GM12878 (cell line): ENCODE results near the gene RARA.

ENCODE experiments used
- ATF3 ChIP-seq: IDR thresholded peaks from 2 replicates; pipeline ENCODE4 v1.6.1; 2011; ENCODE audit warnings: low read depth, mild to moderate bottlenecking, low read length, moderate library complexity, borderline replicate concordance; ENCODE audit errors: extremely low read depth
- BHLHE40 ChIP-seq, 2 experiments: fragments of 450-650 bp in 1 of 2; IDR thresholded peaks; 2 replicates each; pipeline ENCODE4 v1.6.1; 2011 to 2017; ENCODE audit warnings: low read depth in 2 of 2, borderline replicate concordance in 1 of 2, improper control_type of control experiment in 1 of 2, low read length in 1 of 2, mild to moderate bottlenecking in 1 of 2
- CEBPB ChIP-seq, 2 experiments: fragments of 150-350 bp in 1 of 2; IDR thresholded peaks; 2 replicates each; pipeline ENCODE4 v1.6.1; 2012 to 2014; ENCODE audit warnings: low read depth in 2 of 2, low read length in 2 of 2, borderline replicate concordance in 1 of 2, inconsistent platforms in 1 of 2
- CHD1 ChIP-seq: IDR thresholded peaks from 2 replicates; pipeline ENCODE4 v1.6.1; 2012; ENCODE audit warnings: low read depth, low read length, improper control_type of control experiment
- FOXM1 ChIP-seq: IDR thresholded peaks from 2 replicates; pipeline ENCODE4 v1.6.1; 2012; ENCODE audit warnings: low read depth, mild to moderate bottlenecking, inconsistent platforms, low read length, moderate library complexity
- POLR2A ChIP-seq: IDR thresholded peaks from 2 replicates; pipeline ENCODE4 v1.6.1; 2011; ENCODE audit warnings: low read depth, mild to moderate bottlenecking, low read length
- RCOR1 ChIP-seq: conservative IDR thresholded peaks from 2 replicates; pipeline ENCODE4 v1.6.1; 2012; ENCODE audit warnings: low read depth, low read length, improper control_type of control experiment
- TF ChIP-seq, protein P1 (sequence below), 3 experiments: IDR thresholded peaks in 2 of 3; conservative IDR thresholded peaks in 1 of 3; 2 replicates each; pipeline ENCODE4 v1.5.1; 2011; ENCODE audit warnings: low read depth in 3 of 3, low read length in 3 of 3, mild to moderate bottlenecking in 3 of 3, control low read depth in 2 of 3, moderate library complexity in 2 of 3, inconsistent platforms in 1 of 3, mixed read lengths in 1 of 3; ENCODE audit not compliant: control insufficient read depth in 2 of 3, insufficient read depth in 1 of 3; ENCODE audit errors: extremely low read depth in 1 of 3
- TF ChIP-seq, protein P2 (sequence below): IDR thresholded peaks from 2 replicates; pipeline ENCODE4 v1.6.1; 2012; ENCODE audit warnings: mild to moderate bottlenecking, low read depth, low read length

DNA sequence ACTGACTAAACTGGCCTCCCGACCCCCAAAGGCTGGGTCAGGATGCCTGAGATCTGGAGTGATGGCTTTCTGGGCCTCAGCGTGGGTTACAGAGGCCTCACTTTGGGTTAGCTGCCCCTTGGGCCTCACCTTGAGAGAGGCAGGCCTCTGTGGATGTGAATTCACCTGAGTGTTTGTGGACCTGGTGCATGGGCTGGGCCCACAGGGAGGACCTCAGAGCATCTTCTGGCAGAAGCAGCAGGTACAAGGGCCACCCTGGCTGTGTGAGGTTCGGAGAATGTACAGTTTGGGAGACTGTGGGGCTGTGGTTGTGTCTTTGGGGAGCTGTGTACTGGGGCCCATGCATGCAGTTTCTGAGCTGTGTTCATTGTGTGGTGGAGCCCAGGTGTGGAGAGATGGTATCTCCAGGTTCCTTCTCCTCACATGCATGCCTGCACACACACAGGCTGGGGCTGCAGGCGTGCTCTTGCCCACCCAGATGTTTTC lies 18.3 kb downstream of the RARA start:
- TF ChIP-seq, protein P1, sequence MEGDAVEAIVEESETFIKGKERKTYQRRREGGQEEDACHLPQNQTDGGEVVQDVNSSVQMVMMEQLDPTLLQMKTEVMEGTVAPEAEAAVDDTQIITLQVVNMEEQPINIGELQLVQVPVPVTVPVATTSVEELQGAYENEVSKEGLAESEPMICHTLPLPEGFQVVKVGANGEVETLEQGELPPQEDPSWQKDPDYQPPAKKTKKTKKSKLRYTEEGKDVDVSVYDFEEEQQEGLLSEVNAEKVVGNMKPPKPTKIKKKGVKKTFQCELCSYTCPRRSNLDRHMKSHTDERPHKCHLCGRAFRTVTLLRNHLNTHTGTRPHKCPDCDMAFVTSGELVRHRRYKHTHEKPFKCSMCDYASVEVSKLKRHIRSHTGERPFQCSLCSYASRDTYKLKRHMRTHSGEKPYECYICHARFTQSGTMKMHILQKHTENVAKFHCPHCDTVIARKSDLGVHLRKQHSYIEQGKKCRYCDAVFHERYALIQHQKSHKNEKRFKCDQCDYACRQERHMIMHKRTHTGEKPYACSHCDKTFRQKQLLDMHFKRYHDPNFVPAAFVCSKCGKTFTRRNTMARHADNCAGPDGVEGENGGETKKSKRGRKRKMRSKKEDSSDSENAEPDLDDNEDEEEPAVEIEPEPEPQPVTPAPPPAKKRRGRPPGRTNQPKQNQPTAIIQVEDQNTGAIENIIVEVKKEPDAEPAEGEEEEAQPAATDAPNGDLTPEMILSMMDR (IDR thresholded peaks at IDR 0.05 in 2 of 3, conservative IDR thresholded peaks at IDR 0.05 in 1 of 3; ENCODE audit: control insufficient read depth in 2 of 3, extremely low read depth in 1 of 3, insufficient read depth in 1 of 3, low read depth in 3 of 3, low read length in 3 of 3): no peak
- TF ChIP-seq, protein P2, sequence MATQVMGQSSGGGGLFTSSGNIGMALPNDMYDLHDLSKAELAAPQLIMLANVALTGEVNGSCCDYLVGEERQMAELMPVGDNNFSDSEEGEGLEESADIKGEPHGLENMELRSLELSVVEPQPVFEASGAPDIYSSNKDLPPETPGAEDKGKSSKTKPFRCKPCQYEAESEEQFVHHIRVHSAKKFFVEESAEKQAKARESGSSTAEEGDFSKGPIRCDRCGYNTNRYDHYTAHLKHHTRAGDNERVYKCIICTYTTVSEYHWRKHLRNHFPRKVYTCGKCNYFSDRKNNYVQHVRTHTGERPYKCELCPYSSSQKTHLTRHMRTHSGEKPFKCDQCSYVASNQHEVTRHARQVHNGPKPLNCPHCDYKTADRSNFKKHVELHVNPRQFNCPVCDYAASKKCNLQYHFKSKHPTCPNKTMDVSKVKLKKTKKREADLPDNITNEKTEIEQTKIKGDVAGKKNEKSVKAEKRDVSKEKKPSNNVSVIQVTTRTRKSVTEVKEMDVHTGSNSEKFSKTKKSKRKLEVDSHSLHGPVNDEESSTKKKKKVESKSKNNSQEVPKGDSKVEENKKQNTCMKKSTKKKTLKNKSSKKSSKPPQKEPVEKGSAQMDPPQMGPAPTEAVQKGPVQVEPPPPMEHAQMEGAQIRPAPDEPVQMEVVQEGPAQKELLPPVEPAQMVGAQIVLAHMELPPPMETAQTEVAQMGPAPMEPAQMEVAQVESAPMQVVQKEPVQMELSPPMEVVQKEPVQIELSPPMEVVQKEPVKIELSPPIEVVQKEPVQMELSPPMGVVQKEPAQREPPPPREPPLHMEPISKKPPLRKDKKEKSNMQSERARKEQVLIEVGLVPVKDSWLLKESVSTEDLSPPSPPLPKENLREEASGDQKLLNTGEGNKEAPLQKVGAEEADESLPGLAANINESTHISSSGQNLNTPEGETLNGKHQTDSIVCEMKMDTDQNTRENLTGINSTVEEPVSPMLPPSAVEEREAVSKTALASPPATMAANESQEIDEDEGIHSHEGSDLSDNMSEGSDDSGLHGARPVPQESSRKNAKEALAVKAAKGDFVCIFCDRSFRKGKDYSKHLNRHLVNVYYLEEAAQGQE: no peak
- TF ChIP-seq POLR2A (no peak), RCOR1 (no peak), FOXM1 (no peak), ATF3 (no peak), CHD1 (no peak), CEBPB (IDR thresholded peaks at IDR 0.05; ENCODE audit: borderline replicate concordance in 1 of 2, low read depth in 2 of 2, low read length in 2 of 2) (no peak), BHLHE40 (IDR thresholded peaks at IDR 0.05; ENCODE audit: borderline replicate concordance in 1 of 2, low read depth in 2 of 2, low read length in 1 of 2) (no peak)
